Central memory CD8-positive, alpha-beta T cell (primary cell): Measurements from ENCODE around the gene MED13L.

ENCODE experiments used
- ATAC-seq: fragments of 150-1000 bp; cut with Tn5 transposase; replicated peaks from 2 replicates; pipeline ENCODE4 v1.10.0; 2022; ENCODE audit warnings: mild to moderate bottlenecking, moderate FRiP score, moderate number of reproducible peaks; ENCODE audit not compliant: poor library complexity, severe bottlenecking; ENCODE audit errors: extremely low read depth
- DNase-seq, 2 donors: peaks; one replicate each; pipeline ENCODE4 v3.0.0; 2021; ENCODE audit warnings: low spot score in 2 of 2
- H3K27ac Mint-ChIP-seq: one replicate; pipeline ENCODE4 v1.8.0; 2022; ENCODE audit warnings: low read depth, mild to moderate bottlenecking, moderate library complexity, mixed read lengths
- H3K27me3 Mint-ChIP-seq: one replicate; pipeline ENCODE4 v1.8.0; 2022; ENCODE audit warnings: mixed read lengths
- H3K36me3 Mint-ChIP-seq: one replicate; pipeline ENCODE4 v1.8.0; 2022; ENCODE audit warnings: mild to moderate bottlenecking, moderate library complexity, mixed read lengths; ENCODE audit not compliant: insufficient read depth
- H3K4me1 Mint-ChIP-seq: one replicate; pipeline ENCODE4 v1.8.0; 2022; ENCODE audit warnings: mixed read lengths
- H3K4me3 Mint-ChIP-seq: one replicate; pipeline ENCODE4 v1.8.0; 2022; ENCODE audit warnings: mild to moderate bottlenecking, moderate library complexity, mixed read lengths
- H3K9me3 Mint-ChIP-seq: one replicate; pipeline ENCODE4 v1.8.0; 2022; ENCODE audit warnings: mixed read lengths

MED13L gene

GRCh38 chr12:116189692-116190091, 87.8 kb downstream of the MED13L start:
- Mint-ChIP-seq H3K27me3 (no peaks in the 10 kb centered on the region), H3K9me3 (no peaks in the 10 kb centered on the region), H3K4me1 (peaks cover 66% of the 10 kb centered on the region), H3K4me3 (no peak overlapping the region), H3K36me3 (no peaks in the 10 kb centered on the region), H3K27ac (no peak overlapping the region)
- no peak for ATAC-seq
- no peak for DNase-seq

- DNase-seq (no peak), ATAC-seq (no peak)
- Mint-ChIP-seq H3K4me1 (peaks cover 55% of the 10 kb centered on the region), H3K27me3 (no peaks in the 10 kb centered on the region), H3K9me3 (no peaks in the 10 kb centered on the region), H3K36me3 (no peaks in the 10 kb centered on the region), H3K4me3 (no peak overlapping the region), H3K27ac (no peak overlapping the region)
These were observed 88.9 kb downstream of the MED13L start for GRCh38 chr12:116188581-116188980.

- Mint-ChIP-seq H3K27ac (no peak overlapping the region), H3K36me3 (no peaks in the 10 kb centered on the region), H3K4me1 (peaks cover 52% of the 10 kb centered on the region), H3K9me3 (no peaks in the 10 kb centered on the region), H3K4me3 (no peak overlapping the region), H3K27me3 (no peaks in the 10 kb centered on the region)
- DNase-seq (no peak), ATAC-seq (no peak)
These were observed 90.4 kb downstream of the MED13L start for GRCh38 chr12:116187151-116187511.

- no peak for DNase-seq
- Mint-ChIP-seq H3K36me3 (no peaks in the 10 kb centered on the region), H3K27ac (no peak overlapping the region)
These were observed 90.9 kb downstream of the MED13L start for GRCh38 chr12:116186482-116187150.

GRCh38 chr12:116184763-116185162, 92.7 kb downstream of the MED13L start:
- Mint-ChIP-seq H3K4me1 (peaks cover 48% of the 10 kb centered on the region), H3K27me3 (no peaks in the 10 kb centered on the region), H3K36me3 (no peaks in the 10 kb centered on the region), H3K27ac (no peak overlapping the region), H3K9me3 (no peaks in the 10 kb centered on the region), H3K4me3 (no peak overlapping the region)
- ATAC-seq (no peak), DNase-seq (no peak)

More at GRCh38 chr12:116186482-116187150, 90.9 kb downstream of the MED13L start:
- Mint-ChIP-seq H3K27me3 (no peaks in the 10 kb centered on the region), H3K4me1 (peaks cover 57% of the 10 kb centered on the region), H3K4me3 (no peak overlapping the region), H3K9me3 (no peaks in the 10 kb centered on the region)
- no peak for ATAC-seq

GRCh38 chr12:116183741-116184141, 93.8 kb downstream of the MED13L start:
- H3K27me3 Mint-ChIP-seq: no peaks in the 10 kb centered on the region
- H3K4me1 Mint-ChIP-seq: peaks cover 42% of the 10 kb centered on the region
- ATAC-seq: no peak
- no peaks in the 10 kb centered on the region for H3K9me3 Mint-ChIP-seq
- H3K27ac Mint-ChIP-seq: no peak overlapping the region
- H3K4me3 Mint-ChIP-seq: no peak overlapping the region
- DNase-seq: no peak
- no peaks in the 10 kb centered on the region for H3K36me3 Mint-ChIP-seq

- ATAC-seq: no peak
- Mint-ChIP-seq H3K4me3 (no peak overlapping the region), H3K27ac (peak overlapping the region; percentile 2), H3K4me1 (peaks cover 33% of the 10 kb centered on the region), H3K9me3 (no peaks in the 10 kb centered on the region), H3K27me3 (no peaks in the 10 kb centered on the region), H3K36me3 (no peaks in the 10 kb centered on the region)
- no peak for DNase-seq
These were observed 95.0 kb downstream of the MED13L start for GRCh38 chr12:116182359-116183063.

GRCh38 chr12:116180448-116180847, 97.0 kb downstream of the MED13L start:
- Mint-ChIP-seq H3K27ac (no peak overlapping the region), H3K9me3 (no peaks in the 10 kb centered on the region), H3K27me3 (no peaks in the 10 kb centered on the region), H3K4me3 (no peak overlapping the region), H3K4me1 (peaks cover 33% of the 10 kb centered on the region), H3K36me3 (peaks cover 1% of the 10 kb centered on the region)
- no peak for ATAC-seq
- no peak for DNase-seq

GRCh38 chr12:116179384-116179783, 98.1 kb downstream of the MED13L start:
- H3K27ac Mint-ChIP-seq: no peak overlapping the region
- H3K4me3 Mint-ChIP-seq: no peak overlapping the region
- H3K27me3 Mint-ChIP-seq: no peaks in the 10 kb centered on the region
- ATAC-seq: no peak
- peaks cover 39% of the 10 kb centered on the region for H3K4me1 Mint-ChIP-seq
- peaks cover 1% of the 10 kb centered on the region for H3K36me3 Mint-ChIP-seq
- DNase-seq: no peak
- no peaks in the 10 kb centered on the region for H3K9me3 Mint-ChIP-seq

- peaks cover 1% of the 10 kb centered on the region for H3K36me3 Mint-ChIP-seq
- H3K4me3 Mint-ChIP-seq: no peak overlapping the region
- H3K4me1 Mint-ChIP-seq: peaks cover 52% of the 10 kb centered on the region
- no peak overlapping the region for H3K27ac Mint-ChIP-seq
- no peak for ATAC-seq
- H3K27me3 Mint-ChIP-seq: no peaks in the 10 kb centered on the region
- DNase-seq: no peak
- H3K9me3 Mint-ChIP-seq: no peaks in the 10 kb centered on the region
These were observed 100.5 kb downstream of the MED13L start for GRCh38 chr12:116177017-116177416.

GRCh38 chr12:116174904-116175303, 102.6 kb downstream of the MED13L start:
- Mint-ChIP-seq H3K27me3 (no peaks in the 10 kb centered on the region), H3K4me1 (peaks cover 59% of the 10 kb centered on the region), H3K9me3 (no peaks in the 10 kb centered on the region), H3K36me3 (peaks cover 1% of the 10 kb centered on the region), H3K4me3 (no peak overlapping the region), H3K27ac (peak overlapping the region; percentile 30)
- DNase-seq (no peak), ATAC-seq (no peak)

- H3K27ac Mint-ChIP-seq: no peak overlapping the region
- DNase-seq (no peak), ATAC-seq (no peak)
- H3K4me1 Mint-ChIP-seq: peaks cover 56% of the 10 kb centered on the region
- H3K4me3 Mint-ChIP-seq: no peak overlapping the region
- H3K9me3 Mint-ChIP-seq: no peaks in the 10 kb centered on the region
- no peaks in the 10 kb centered on the region for H3K27me3 Mint-ChIP-seq
- peaks cover 1% of the 10 kb centered on the region for H3K36me3 Mint-ChIP-seq
These were observed 103.5 kb downstream of the MED13L start for GRCh38 chr12:116174006-116174405.

GRCh38 chr12:116172224-116172849, 105.2 kb downstream of the MED13L start:
- peak overlapping the region; percentile 66 for H3K4me3 Mint-ChIP-seq
- no peak for DNase-seq
- no peaks in the 10 kb centered on the region for H3K27me3 Mint-ChIP-seq

More at GRCh38 chr12:116172224-116172849, 105.2 kb downstream of the MED13L start:
- H3K4me1 Mint-ChIP-seq: peaks cover 60% of the 10 kb centered on the region
- peak; percentile 78 for ATAC-seq
- peak overlapping the region; percentile 87 for H3K27ac Mint-ChIP-seq
- no peaks in the 10 kb centered on the region for H3K9me3 Mint-ChIP-seq
- H3K36me3 Mint-ChIP-seq: peaks cover 1% of the 10 kb centered on the region
